ENCODE data around the gene SCNN1G.
"Not testable (repeated sequence)": the region's sequence is repeated elsewhere in the genome, so short reads cannot be mapped to it uniquely, and the experiment has no call there.

SCNN1G gene

DNA sequence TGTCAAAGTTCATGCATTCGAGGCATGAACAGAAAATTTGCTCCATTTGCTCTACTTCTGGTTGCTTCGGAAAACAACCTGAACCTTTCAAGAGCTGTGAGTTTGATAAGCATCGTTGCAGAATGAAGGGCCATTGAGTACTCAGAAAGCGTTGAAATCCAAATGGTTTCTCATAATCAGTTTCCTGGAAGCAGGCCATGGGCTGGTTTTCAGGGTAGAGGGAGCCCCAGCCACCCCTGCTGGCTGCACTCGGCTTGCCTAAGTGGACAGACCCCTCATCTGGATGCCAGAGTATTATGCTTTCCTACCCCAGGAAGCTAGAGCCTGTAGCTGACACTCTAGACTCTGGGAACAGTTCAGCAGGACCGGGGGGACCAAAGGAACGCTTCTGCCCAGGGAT, 24.4 kb downstream of the SCNN1G start:
- no peak for DNase-seq (ENCODE audit: low spot score)

GRCh38 chr16:23207485-23207884, 24.9 kb downstream of the SCNN1G start:
- DNase-seq (ENCODE audit: low spot score) = no peak

- no peak for DNase-seq (ENCODE audit: low spot score)
These were observed 27.1 kb downstream of the SCNN1G start for GRCh38 chr16:23209606-23210005.

GRCh38 chr16:23213831-23214230, 31.3 kb downstream of the SCNN1G start:
- DNase-seq (ENCODE audit: low spot score) = no peak

DNA sequence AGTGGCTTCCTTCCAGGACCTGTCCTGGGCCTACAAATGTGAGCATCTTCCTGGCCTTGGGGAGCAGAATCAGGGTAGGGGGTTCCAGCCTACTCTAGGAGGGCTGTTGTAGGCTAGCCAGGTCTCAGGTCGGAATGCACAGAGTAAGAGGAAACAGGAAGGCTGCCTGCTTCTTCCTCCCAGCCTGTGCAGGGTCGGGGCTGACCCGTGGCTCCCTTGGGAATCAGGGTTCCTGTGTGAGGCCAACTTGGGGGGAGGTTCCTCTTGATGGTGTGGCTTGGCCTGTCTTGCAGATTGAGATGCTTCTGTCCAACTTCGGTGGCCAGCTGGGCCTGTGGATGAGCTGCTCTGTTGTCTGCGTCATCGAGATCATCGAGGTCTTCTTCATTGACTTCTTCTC, 32.3 kb downstream of the SCNN1G start:
- no peak for DNase-seq (ENCODE audit: low spot score)

- no peak for DNase-seq (ENCODE audit: low spot score)
These were observed 32.9 kb downstream of the SCNN1G start for GRCh38 chr16:23215435-23215834.

DNA sequence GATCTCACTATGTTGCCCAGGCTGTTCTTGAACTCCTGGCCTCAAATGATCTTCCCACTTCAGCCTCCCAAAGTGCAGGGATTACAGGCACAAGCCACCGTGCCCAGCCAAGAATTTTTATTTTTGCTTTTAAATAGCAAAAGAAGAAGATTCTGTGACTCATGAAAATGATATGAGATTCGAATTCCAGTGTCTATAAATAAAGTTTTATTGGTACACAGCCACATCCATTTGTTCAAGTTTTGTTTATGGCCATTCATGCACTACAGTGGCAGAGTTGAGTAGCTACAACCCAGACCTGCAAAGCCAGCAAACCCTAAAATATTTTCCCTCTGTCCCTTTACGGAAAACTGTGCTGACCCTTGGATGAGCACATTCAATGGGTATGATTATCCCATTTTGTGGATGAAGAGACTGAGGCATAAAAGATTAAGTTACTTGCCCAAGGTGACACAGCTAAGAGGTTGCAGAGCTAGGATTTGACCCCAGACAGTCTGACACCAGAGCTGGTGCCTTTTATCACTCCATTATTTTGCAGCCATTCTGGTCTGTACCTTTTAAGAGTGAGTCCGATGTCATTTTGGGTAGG, 34.2 kb downstream of the SCNN1G start:
- no peak for DNase-seq (ENCODE audit: low spot score)

DNA sequence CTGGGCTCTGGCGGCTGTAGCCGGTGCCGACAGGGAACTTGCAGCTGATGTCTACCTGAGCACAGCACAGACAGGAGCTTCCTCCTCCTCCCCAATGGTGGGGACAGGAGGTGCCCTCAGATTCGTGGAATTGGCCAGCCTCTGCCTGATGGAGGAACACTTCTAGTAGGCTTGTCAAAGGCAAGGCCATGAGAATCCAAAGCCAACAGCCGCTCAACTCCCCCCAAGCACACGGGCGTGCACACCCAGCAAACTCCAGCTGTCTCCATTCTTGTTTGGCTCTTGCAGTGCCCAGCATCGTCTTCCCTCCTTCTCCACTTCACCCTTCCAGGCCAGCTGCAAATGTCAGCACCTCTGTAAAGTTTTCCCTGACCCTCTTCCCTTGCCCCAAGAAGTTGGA, 35.1 kb downstream of the SCNN1G start:
- no peak for DNase-seq (ENCODE audit: low spot score)

GRCh38 chr16:23222929-23223328, 40.4 kb downstream of the SCNN1G start:
- DNase-seq (ENCODE audit: low spot score) = no peak

DNA sequence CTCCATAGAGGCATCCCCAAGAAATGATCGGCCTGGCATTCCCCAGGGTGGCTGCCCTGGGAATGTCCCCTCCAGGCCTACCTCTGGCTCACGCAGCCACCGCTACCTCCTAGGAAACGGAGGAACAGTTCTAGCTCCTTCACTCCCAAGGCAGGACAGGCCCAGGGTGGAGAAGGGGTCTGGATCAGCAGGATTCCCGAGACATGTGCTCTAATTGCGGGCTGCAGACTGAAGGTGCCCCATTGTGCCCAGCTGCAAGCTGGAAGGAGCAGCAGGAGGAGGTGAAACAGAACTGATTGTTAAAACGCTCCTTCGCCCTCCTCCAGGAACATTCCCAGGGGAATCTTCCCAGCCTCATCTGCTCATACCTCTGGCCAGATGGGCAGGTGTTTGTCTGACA, 40.8 kb downstream of the SCNN1G start:
- DNase-seq (ENCODE audit: low spot score) = no peak

- no peak for DNase-seq (ENCODE audit: low spot score)
These were observed 42.6 kb downstream of the SCNN1G start for GRCh38 chr16:23225109-23225508.

- no peak for DNase-seq (ENCODE audit: low spot score)
These were observed 43.1 kb downstream of the SCNN1G start for GRCh38 chr16:23225634-23226033.

GRCh38 chr16:23227529-23227928, 45.0 kb downstream of the SCNN1G start:
- no peak for DNase-seq (ENCODE audit: low spot score)

- peak; percentile 47 for DNase-seq (ENCODE audit: low spot score)
These were observed 47.2 kb downstream of the SCNN1G start for GRCh38 chr16:23229714-23230113.

DNA sequence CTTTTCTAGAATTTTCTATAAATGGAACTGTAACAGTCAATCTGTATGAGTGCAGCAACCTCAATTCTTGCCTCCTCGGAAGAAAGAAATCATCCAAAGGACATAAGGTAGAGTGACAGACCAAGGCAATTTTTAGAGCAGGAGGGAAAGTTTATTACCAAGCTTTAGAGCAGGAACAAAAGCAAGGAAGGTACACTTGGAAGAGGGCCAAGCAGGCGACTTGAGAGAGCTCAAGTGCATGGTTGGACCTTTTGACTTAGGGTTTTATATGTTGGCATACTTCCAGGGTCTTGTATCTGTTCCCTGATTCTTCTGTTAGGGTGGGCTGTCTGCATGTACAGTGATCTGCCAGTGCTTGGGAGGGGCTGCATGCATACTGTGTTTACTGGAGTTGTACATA, 50.3 kb downstream of the SCNN1G start:
- no peak for DNase-seq (ENCODE audit: low spot score)

GRCh38 chr16:23235176-23235575, 52.6 kb downstream of the SCNN1G start:
- DNase-seq (ENCODE audit: low spot score) = no peak

DNA sequence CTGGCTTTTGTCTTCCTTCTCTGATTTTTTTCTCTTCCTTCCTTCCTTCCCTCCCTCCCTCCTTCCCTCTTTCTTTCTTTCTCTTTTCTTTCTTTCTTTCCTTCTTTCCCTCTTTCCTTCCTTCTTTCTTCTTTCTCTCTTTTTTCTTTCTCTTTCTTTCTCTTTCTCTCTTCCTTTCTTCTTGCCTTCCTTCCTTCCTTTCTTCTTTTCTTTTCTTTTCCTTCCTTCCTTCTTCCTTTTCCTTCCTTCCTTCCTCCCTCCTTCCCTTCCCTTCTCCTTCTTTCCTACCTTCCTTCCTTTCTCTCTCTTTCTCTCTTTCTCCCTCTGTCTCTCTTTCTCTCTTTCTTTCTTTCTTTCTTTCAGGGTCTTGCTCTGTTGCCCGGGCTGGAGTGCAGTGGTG, 54.4 kb downstream of the SCNN1G start:
- no peak for DNase-seq (ENCODE audit: low spot score)

- DNase-seq (ENCODE audit: low spot score) = no peak
These were observed 58.4 kb downstream of the SCNN1G start for GRCh38 chr16:23240994-23241393.

- DNase-seq (ENCODE audit: low spot score) = no peak
These were observed 61.6 kb downstream of the SCNN1G start for GRCh38 chr16:23244122-23244521.

DNA sequence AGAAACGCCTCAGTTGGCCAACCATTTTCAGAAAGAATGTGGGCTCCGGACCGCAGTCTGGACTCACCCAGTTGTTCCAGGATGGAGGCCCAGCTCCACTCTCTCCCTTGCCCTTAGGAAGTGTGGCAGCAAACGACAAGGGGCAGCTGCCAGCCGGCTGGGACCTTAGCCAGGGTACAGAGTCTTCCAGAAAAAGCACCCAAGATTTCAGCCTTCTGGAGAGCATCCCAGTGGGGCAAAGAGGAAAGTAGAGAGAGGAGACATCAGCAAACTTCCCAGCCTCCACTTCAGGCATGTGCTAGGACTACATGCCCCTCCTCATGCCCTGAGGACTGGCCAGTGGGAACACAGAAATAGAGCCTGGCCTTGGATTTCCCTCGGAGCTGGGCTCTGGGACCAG, 62.7 kb downstream of the SCNN1G start:
- no peak for DNase-seq (ENCODE audit: low spot score)

GRCh38 chr16:23248261-23249194, 66.0 kb downstream of the SCNN1G start:
- DNase-seq (ENCODE audit: low spot score) = no peak

DNA sequence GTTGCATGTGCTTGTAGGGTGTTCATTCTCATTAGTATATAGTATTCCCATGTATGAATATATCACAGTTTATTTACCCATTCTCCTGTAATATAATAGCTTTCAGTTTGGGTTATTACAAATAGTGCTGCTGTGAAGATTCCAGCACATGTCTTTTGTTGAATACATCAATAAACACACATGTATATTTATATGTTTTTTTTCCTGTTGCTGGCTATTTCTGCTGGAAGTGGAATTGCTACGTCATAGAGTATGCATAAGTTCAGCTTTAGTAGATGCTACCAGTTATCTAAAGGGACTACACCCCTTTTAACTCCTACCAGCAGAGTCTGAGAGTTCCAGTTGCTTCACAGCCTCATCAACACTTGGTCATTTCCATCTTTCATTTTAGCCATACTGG, 67.3 kb downstream of the SCNN1G start:
- no peak for DNase-seq (ENCODE audit: low spot score)

DNA sequence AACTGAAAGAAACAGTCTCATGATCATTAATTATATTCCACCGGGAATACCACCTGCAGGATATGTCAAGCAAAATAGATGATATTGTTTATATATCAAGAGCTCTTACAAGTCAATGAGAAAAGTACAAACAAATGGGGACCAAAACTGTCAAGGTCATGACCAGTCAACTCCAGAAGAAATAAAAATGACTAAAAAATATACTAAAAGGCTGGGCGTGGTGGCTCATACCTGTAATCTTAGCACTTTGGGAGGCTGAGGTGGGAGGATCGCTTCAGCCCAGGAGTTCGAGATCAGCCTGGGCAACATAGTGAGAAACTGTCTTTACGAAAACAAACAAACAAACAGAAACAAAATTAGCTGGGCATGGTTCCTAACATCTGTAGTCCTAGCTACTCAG, 69.8 kb downstream of the SCNN1G start:
- no peak for DNase-seq (ENCODE audit: low spot score)

- DNase-seq (ENCODE audit: low spot score) = not testable (repeated sequence)
These were observed 71.1 kb downstream of the SCNN1G start for GRCh38 chr16:23253650-23254049.

Measured in LoVo (cell line).